GM12891 (cell line): ENCODE results near the gene TMEM11.

Experiments used
- POLR2A ChIP-seq: IDR thresholded peaks from 2 replicates; pipeline ENCODE4 v1.6.1; 2011; ENCODE audit warnings: low read depth, low read length, control low read depth
- POLR2AphosphoS5 ChIP-seq: IDR thresholded peaks from 2 replicates; pipeline ENCODE4 v1.6.1; 2011; ENCODE audit warnings: low read depth, low read length, control low read depth
- POU2F2 ChIP-seq: IDR thresholded peaks from 2 replicates; pipeline ENCODE4 v1.6.1; 2011; ENCODE audit warnings: low read depth, mild to moderate bottlenecking, control low read depth, low read length, moderate library complexity
- TAF1 ChIP-seq: IDR thresholded peaks from 2 replicates; pipeline ENCODE4 v1.6.1; 2011; ENCODE audit warnings: low read depth, low read length, control low read depth

DNA sequence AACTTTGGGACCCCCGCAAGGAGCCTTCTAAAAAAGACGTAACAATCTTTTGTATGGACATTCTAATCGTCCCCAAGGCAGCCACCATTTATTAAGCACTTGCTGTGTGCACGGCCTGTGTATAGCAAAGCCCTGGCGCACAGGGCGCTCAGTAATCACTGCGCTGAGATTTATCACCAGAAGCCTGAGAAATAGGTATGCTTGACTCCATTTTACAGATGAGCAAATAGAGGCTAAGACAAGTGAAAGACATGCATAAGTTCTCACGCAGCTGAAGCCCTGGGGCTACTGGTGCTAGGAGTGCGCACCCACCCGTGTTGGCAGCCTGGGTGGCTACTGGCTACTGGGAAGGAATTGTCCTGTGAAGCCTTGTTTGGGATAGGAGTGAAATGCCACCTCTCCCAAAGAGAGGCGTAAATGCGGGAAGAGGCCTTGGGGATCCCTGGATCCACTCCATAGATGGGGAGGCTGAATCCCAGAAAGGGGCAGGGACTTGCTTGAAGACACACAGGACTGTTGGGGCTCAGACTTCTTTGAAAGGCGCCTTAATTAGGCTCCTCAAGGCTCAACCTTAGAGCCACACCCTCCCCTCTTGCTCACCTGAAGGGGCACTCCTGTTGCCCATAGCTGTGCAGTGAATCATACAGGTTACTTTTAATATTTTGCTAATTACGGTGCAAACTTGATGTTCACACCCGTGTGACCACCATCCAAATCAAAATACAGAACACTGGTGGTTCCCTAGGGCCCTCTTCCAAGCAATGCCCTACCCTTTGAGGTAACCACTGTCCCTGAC lies 39.9 kb upstream of the TMEM11 start:
- TF ChIP-seq POU2F2 (no peak), POLR2A (no peak), POLR2AphosphoS5 (no peak), TAF1 (no peak)
